Measurements from ENCODE around the gene CLEC4M. TPM values are rescaled to one million over a fixed set of nuclear protein-coding genes. Genes with fewer than 3 reads are reported as not detected.

CLEC4M gene
- total RNA-seq, 1 experiment from 2014 or later: not detected

- no peak overlapping the region for H3K4me2 ChIP-seq (ENCODE audit: insufficient read depth, insufficient read length, low read length)
- no CpG with 5 or more reads among the region's 11 CpGs for WGBS (ENCODE audit: extremely low coverage, insufficient read length, low lambda C conversion rate)
Observed at GRCh38 chr19:7737215-7737614, 25.8 kb upstream of the CLEC4M start.

More at GRCh38 chr19:7737215-7737614, 25.8 kb upstream of the CLEC4M start:
- Mint-ChIP-seq H3K4me3 (no peak overlapping the region; a peak in 1 of 5 replicates), H3K36me3 (ENCODE audit: insufficient read depth in 1 of 3, low read depth in 3 of 3) (no peaks in the 10 kb centered on the region), H3K27me3 (ENCODE audit: low read depth) (peaks cover 79% of the 10 kb centered on the region), H3K9me3 (no peaks in the 10 kb centered on the region), H3K4me1 (peaks cover 4% of the 10 kb centered on the region in 2 experiments), H3K27ac (no peak overlapping the region)
- H3K9me3 ChIP-seq (ENCODE audit: control insufficient read depth, low read depth, low read length): no peaks in the 10 kb centered on the region
- H3K79me1 ChIP-seq (ENCODE audit: insufficient read depth, low read depth, low read length, poor library complexity, severe bottlenecking): no peaks in the 10 kb centered on the region
- H3K18ac ChIP-seq (ENCODE audit: insufficient read length, low read depth, low read length): no peak overlapping the region
- no peak overlapping the region for H3K14ac ChIP-seq (ENCODE audit: insufficient read depth, low read length)
- no peak for TF ChIP-seq CTCF (conservative IDR thresholded peaks at IDR 0.05)
- H3K56ac ChIP-seq (ENCODE audit: insufficient read length, low read depth, low read length): no peak overlapping the region
- H4K8ac ChIP-seq (replicated peaks; ENCODE audit: insufficient read length, low read depth, low read length): no peak overlapping the region
- H2BK20ac ChIP-seq (ENCODE audit: low read depth, low read length, poor library complexity, severe bottlenecking): no peak overlapping the region
- H2BK120ac ChIP-seq (ENCODE audit: low read depth, low read length, poor library complexity, severe bottlenecking): no peak overlapping the region
- no peak overlapping the region for H2AFZ ChIP-seq (ENCODE audit: low read length)
- H3K9ac ChIP-seq (ENCODE audit: extremely low read depth, insufficient read length, low read length): no peak overlapping the region
- DNase-seq: no peak
- H3T11ph ChIP-seq (ENCODE audit: low read length): no peak overlapping the region
- H3K79me2 ChIP-seq (ENCODE audit: insufficient read depth, low read length): no peaks in the 10 kb centered on the region
- no peak overlapping the region for H2BK15ac ChIP-seq (ENCODE audit: low read depth, low read length)
- no peak overlapping the region for H3K27ac ChIP-seq (ENCODE audit: insufficient read length, low read depth, low read length)
- no peaks in the 10 kb centered on the region for H3K27me3 ChIP-seq (ENCODE audit: insufficient read depth, low read length)
- no peak overlapping the region for H4K5ac ChIP-seq (ENCODE audit: insufficient read length, low read depth, low read length)
- no peak overlapping the region for H4K91ac ChIP-seq (ENCODE audit: insufficient read length, low read depth, low read length)
- H2AK5ac ChIP-seq (ENCODE audit: insufficient read length, low read length): no peak overlapping the region
- no peak overlapping the region for H2BK5ac ChIP-seq (ENCODE audit: insufficient read length, low read length)
- H3K23ac ChIP-seq (ENCODE audit: insufficient read length, low read depth, low read length): no peak overlapping the region
- no peaks in the 10 kb centered on the region for H4K20me1 ChIP-seq (ENCODE audit: control insufficient read depth, insufficient read depth, insufficient read length)
- H3K4ac ChIP-seq (ENCODE audit: low read depth, low read length): no peak overlapping the region
- no peaks in the 10 kb centered on the region; the same call in 1 of the 2 replicates for H3K4me1 ChIP-seq (ENCODE audit: insufficient read depth, low read length)
- H2BK12ac ChIP-seq (ENCODE audit: insufficient read length, low read depth, low read length): no peak overlapping the region
- no peaks in the 10 kb centered on the region for H3K23me2 ChIP-seq (ENCODE audit: insufficient read length, low read depth, low read length, poor library complexity, severe bottlenecking)

Measured in H9 (cell line).